Heart left ventricle (tissue), 13 donors: Measurements from ENCODE around the gene LKAAEAR1.
"Not testable (repeated sequence)": the region's sequence is repeated elsewhere in the genome, so short reads cannot be mapped to it uniquely, and the experiment has no call there.

ENCODE experiments used
- POLR2A ChIP-seq, 2 donors: fragments of 450-650 bp; IDR thresholded peaks; one replicate each; pipeline ENCODE4 v1.6.1; 2017; ENCODE audit warnings: antibody characterized with exemption in 2 of 2, mild to moderate bottlenecking in 2 of 2, moderate library complexity in 2 of 2
- TF ChIP-seq, protein P1 (sequence below), 12 donors: fragments of 200-600 bp; sonication (generic) in 4 of 12; IDR thresholded peaks; one replicate each; pipeline versions ENCODE4 v1.5.0 to v1.8.0; 2018 to 2022; ENCODE audit warnings: antibody characterized with exemption in 12 of 12, mild to moderate bottlenecking in 5 of 12
- donor health status: ischemic (EF 13 %, LVEDD 7.1; RV severe dilation, severe dysfunction).
- donor health status: DM: no; HTN: yes; CAD: no.
- donor health status: DM: no; HTN: no; CAD: no.
- donor health status: ischemic (EF 25% LVEDD 6.9; RV normal size, moderate dysfunction).
- donor health status: ischemic (EF 25% LVEDD 5.7; RV mildly dilated, moderate dysfunction).
- donor health status: ischemic (EF 35%, LVEDD 5.7; RV mildly dilated, moderate dysfunction).
- donor health status: nonischemic (EF 11% LVEDD 7.7; RV severe dilation, severe dysfunction).
- donor health status: DM: yes; HTN: yes; CAD: no.
- donor health status: PGD.
- donor health status: ischemic (EF 29% LVEDD 5.4; RV normal size, mild dysfunction).
- donor health status: nonischemic (EF 23%, LVEDD 6.1; RV moderate dilation, normal function).

DNA sequence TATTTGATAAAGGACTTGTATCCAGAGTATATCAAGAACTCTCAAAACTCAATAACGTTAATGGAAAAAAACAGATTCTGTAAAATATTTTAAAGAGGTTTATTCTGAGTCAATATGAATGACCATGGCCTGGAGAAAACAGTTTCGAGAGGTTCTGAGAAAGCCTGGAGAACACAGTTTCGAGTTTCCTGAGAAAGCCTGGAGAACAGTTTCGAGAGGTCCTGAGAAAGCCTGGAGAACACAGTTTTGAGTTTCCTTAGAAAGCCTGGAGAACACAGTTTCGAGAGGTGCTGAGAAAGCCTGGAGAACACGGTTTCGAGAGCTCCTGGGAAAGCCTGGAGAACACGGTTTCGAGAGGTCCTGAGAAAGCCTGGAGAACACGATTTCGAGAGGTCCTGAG lies 38.7 kb upstream of the LKAAEAR1 start:
- TF ChIP-seq, protein P1, sequence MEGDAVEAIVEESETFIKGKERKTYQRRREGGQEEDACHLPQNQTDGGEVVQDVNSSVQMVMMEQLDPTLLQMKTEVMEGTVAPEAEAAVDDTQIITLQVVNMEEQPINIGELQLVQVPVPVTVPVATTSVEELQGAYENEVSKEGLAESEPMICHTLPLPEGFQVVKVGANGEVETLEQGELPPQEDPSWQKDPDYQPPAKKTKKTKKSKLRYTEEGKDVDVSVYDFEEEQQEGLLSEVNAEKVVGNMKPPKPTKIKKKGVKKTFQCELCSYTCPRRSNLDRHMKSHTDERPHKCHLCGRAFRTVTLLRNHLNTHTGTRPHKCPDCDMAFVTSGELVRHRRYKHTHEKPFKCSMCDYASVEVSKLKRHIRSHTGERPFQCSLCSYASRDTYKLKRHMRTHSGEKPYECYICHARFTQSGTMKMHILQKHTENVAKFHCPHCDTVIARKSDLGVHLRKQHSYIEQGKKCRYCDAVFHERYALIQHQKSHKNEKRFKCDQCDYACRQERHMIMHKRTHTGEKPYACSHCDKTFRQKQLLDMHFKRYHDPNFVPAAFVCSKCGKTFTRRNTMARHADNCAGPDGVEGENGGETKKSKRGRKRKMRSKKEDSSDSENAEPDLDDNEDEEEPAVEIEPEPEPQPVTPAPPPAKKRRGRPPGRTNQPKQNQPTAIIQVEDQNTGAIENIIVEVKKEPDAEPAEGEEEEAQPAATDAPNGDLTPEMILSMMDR (IDR thresholded peaks at IDR 0.05): not testable (repeated sequence)
- not testable (repeated sequence) for TF ChIP-seq POLR2A (IDR thresholded peaks at IDR 0.05)
